H1 (cell line): ENCODE results near the gene PPIL4. TPM values are rescaled to one million over a fixed set of nuclear protein-coding genes. Genes with fewer than 3 reads are reported as not detected.
A peak's percentile ranks its signal among the peaks of the same experiment; 100 is the strongest.

Experiments used
- CTCF ChIA-PET: fragments of 300-600 bp; sonication (Branson Sonifier 250); formaldehyde crosslinking; loops from one replicate; lab custom pipeline; 2021; ENCODE audit not compliant: partially characterized antibody; lab: Charles Lee
- POLR2A ChIA-PET: fragments of 300-600 bp; sonication (Branson Sonifier 250); formaldehyde crosslinking; loops from one replicate; lab custom pipeline; 2021; ENCODE audit warnings: inconsistent platforms; ENCODE audit not compliant: partially characterized antibody; lab: Charles Lee
- DNase-seq, 2 experiments: peaks; one replicate each; pipeline versions ENCODE4 v3.0.0 to v3.0.0-alpha.2; 2010 to 2022; ENCODE audit warnings: low spot score in 2 of 2, low read depth in 1 of 2, mixed read lengths in 1 of 2
- FAIRE-seq: peaks from 2 replicates; lab custom pipeline; 2011; peaks lifted over from hg19 to GRCh38; lab: Jason Lieb, UNC
- H2AFZ ChIP-seq: 2 replicates; pipeline ENCODE4 v1.8.1; 2012; ENCODE audit warnings: low read length, inconsistent platforms
- H2AK5ac ChIP-seq: 2 replicates; pipeline ENCODE4 v1.6.1; 2013; ENCODE audit warnings: low read depth, low read length
- H2BK120ac ChIP-seq: replicated peaks from 2 replicates; pipeline ENCODE3; 2013; ENCODE audit warnings: low read depth, low read length, inconsistent platforms
- H2BK12ac ChIP-seq: 2 replicates; pipeline ENCODE4 v1.6.1; 2013; ENCODE audit warnings: low read depth, low read length
- H2BK15ac ChIP-seq: 2 replicates; pipeline ENCODE4 v1.6.1; 2013; ENCODE audit warnings: low read length
- H2BK20ac ChIP-seq: 2 replicates; pipeline ENCODE4 v1.6.1; 2013; ENCODE audit warnings: low read length
- H2BK5ac ChIP-seq: 2 replicates; pipeline ENCODE4 v1.6.1; 2013; ENCODE audit warnings: low read depth, low read length
- H3K14ac ChIP-seq: 2 replicates; pipeline ENCODE4 v1.6.1; 2013; ENCODE audit warnings: inconsistent platforms; ENCODE audit not compliant: insufficient read length
- H3K18ac ChIP-seq: 2 replicates; pipeline ENCODE4 v1.6.1; 2013; ENCODE audit warnings: low read length; ENCODE audit errors: extremely low read depth
- H3K23ac ChIP-seq: 2 replicates; pipeline ENCODE4 v1.6.1; 2013; ENCODE audit warnings: inconsistent platforms; ENCODE audit not compliant: insufficient read length
- H3K23me2 ChIP-seq: 2 replicates; pipeline ENCODE4 v1.6.1; 2013; ENCODE audit warnings: low read depth, low read length
- H3K27ac ChIP-seq: 2 replicates; pipeline ENCODE4 v1.6.1; 2011; ENCODE audit warnings: low read depth, low read length, inconsistent platforms
- H3K27me3 ChIP-seq, 4 experiments: replicated peaks in 1 of 4; 1 replicate in 1 of 4; 2 replicates in 3 of 4; pipeline versions ENCODE4 v1.6.1 to v1.8.1; 2011 to 2013; ENCODE audit warnings: low read length in 3 of 4, mild to moderate bottlenecking in 3 of 4, inconsistent platforms in 2 of 4, mixed read lengths in 2 of 4, moderate library complexity in 1 of 4; ENCODE audit not compliant: control insufficient read depth in 3 of 4, insufficient read depth in 3 of 4; ENCODE audit errors: extremely low read depth in 1 of 4
- H3K36me3 ChIP-seq, 4 experiments: 2 replicates each; pipeline versions ENCODE4 v1.6.1 to v1.8.1; 2011 to 2013; ENCODE audit warnings: mild to moderate bottlenecking in 4 of 4, low read length in 3 of 4, moderate library complexity in 2 of 4, control low read depth in 1 of 4, inconsistent platforms in 1 of 4; ENCODE audit not compliant: insufficient read depth in 4 of 4, control insufficient read depth in 2 of 4
- H3K4ac ChIP-seq: replicated peaks from 2 replicates; pipeline ENCODE3; 2013; ENCODE audit warnings: low read length, low read depth, mixed read lengths, inconsistent platforms; ENCODE audit not compliant: insufficient read length
- H3K4me1 ChIP-seq, 4 experiments: replicated peaks in 1 of 4; 1 replicate in 1 of 4; 2 replicates in 3 of 4; pipeline versions ENCODE4 v1.6.1 to v1.8.1; 2011 to 2013; ENCODE audit warnings: low read length in 3 of 4, inconsistent platforms in 2 of 4, mixed read lengths in 1 of 4; ENCODE audit not compliant: insufficient read depth in 4 of 4, control insufficient read depth in 3 of 4
- H3K4me2 ChIP-seq, 2 experiments: 2 replicates each; pipeline versions ENCODE4 v1.6.1 to v1.8.1; 2011 to 2013; ENCODE audit warnings: low read depth in 2 of 2, low read length in 2 of 2, control low read depth in 1 of 2, inconsistent platforms in 1 of 2, mild to moderate bottlenecking in 1 of 2; ENCODE audit not compliant: insufficient read depth in 1 of 2
- H3K4me3 ChIP-seq, 4 experiments: fragments of 200-600, 300-600 bp in 1 of 4; sonication (generic), shearing (Covaris generic), sonication (Bioruptor Twin) in 1 of 4; 2 replicates each; pipeline versions ENCODE4 v1.5.1 to v1.8.1; 2011 to 2016; ENCODE audit warnings: low read length in 4 of 4, low read depth in 3 of 4, control low read depth in 2 of 4, inconsistent platforms in 2 of 4, mild to moderate bottlenecking in 2 of 4, mixed read lengths in 1 of 4, moderate library complexity in 1 of 4; ENCODE audit not compliant: insufficient read depth in 2 of 4; ENCODE audit errors: extremely low read depth in 1 of 4
- H3K56ac ChIP-seq: replicated peaks from 2 replicates; pipeline ENCODE3; 2013; ENCODE audit warnings: low read depth, mild to moderate bottlenecking, mixed read lengths, low read length, inconsistent platforms; ENCODE audit not compliant: insufficient read length
- H3K79me1 ChIP-seq: 2 replicates; pipeline ENCODE4 v1.6.1; 2013; ENCODE audit warnings: low read depth, low read length, control low read depth
- H3K79me2 ChIP-seq, 2 experiments: 2 replicates each; pipeline versions ENCODE4 v1.6.1 to v1.8.1; 2012 to 2013; ENCODE audit warnings: low read length in 2 of 2, mild to moderate bottlenecking in 2 of 2, inconsistent platforms in 1 of 2; ENCODE audit not compliant: insufficient read depth in 2 of 2, control insufficient read depth in 1 of 2
- H3K9ac ChIP-seq, 4 experiments: replicated peaks in 1 of 4; 1 replicate in 1 of 4; 2 replicates in 3 of 4; pipeline versions ENCODE4 v1.6.1 to v1.8.1; 2011 to 2013; ENCODE audit warnings: low read depth in 3 of 4, low read length in 3 of 4, control low read depth in 2 of 4, mild to moderate bottlenecking in 2 of 4, moderate library complexity in 2 of 4, inconsistent platforms in 1 of 4; ENCODE audit errors: extremely low read depth in 1 of 4
- H3K9me3 ChIP-seq, 2 experiments: 2 replicates each; pipeline versions ENCODE4 v1.6.1 to v1.8.1; 2012 to 2013; ENCODE audit warnings: mild to moderate bottlenecking in 2 of 2, moderate library complexity in 2 of 2, control low read depth in 1 of 2, inconsistent platforms in 1 of 2, low read depth in 1 of 2, low read length in 1 of 2, mixed read lengths in 1 of 2; ENCODE audit not compliant: insufficient read depth in 2 of 2
- H4K20me1 ChIP-seq, 2 experiments: replicated peaks in 1 of 2; 2 replicates each; pipeline versions ENCODE3 to v1.8.1; 2011 to 2013; ENCODE audit warnings: inconsistent platforms in 2 of 2, low read length in 2 of 2, mild to moderate bottlenecking in 1 of 2; ENCODE audit not compliant: insufficient read depth in 2 of 2, control insufficient read depth in 1 of 2
- H4K5ac ChIP-seq: 2 replicates; pipeline ENCODE4 v1.6.1; 2013; ENCODE audit warnings: low read length, low read depth, mixed read lengths, inconsistent platforms; ENCODE audit not compliant: insufficient read length
- H4K8ac ChIP-seq: 2 replicates; pipeline ENCODE4 v1.8.0; 2013; ENCODE audit warnings: mild to moderate bottlenecking, moderate library complexity, low read length, inconsistent platforms; ENCODE audit not compliant: insufficient read depth; ENCODE audit errors: extremely low read depth
- H4K91ac ChIP-seq: replicated peaks from 2 replicates; pipeline ENCODE3; 2013; ENCODE audit warnings: low read length, mixed read lengths, inconsistent platforms; ENCODE audit not compliant: insufficient read length
- ASH2L ChIP-seq: fragments of 200-600, 300-600 bp; sonication (generic); IDR thresholded peaks from one replicate; pipeline ENCODE4 v1.7.1; 2017; ENCODE audit warnings: low read length
- BCL11A ChIP-seq, 2 experiments: IDR thresholded peaks; one replicate each; pipeline ENCODE4 v1.6.1; 2011; ENCODE audit warnings: low read depth in 2 of 2, low read length in 2 of 2, mild to moderate bottlenecking in 2 of 2
- CREB1 ChIP-seq: IDR thresholded peaks from 2 replicates; pipeline ENCODE4 v1.6.1; 2012; ENCODE audit warnings: inconsistent platforms
- EGR1 ChIP-seq: IDR thresholded peaks from 2 replicates; pipeline ENCODE4 v1.6.1; 2011; ENCODE audit warnings: low read depth, low read length, borderline replicate concordance
- JUND ChIP-seq: IDR thresholded peaks from 2 replicates; pipeline ENCODE4 v1.6.1; 2011; ENCODE audit warnings: mild to moderate bottlenecking, improper control_type of control experiment, low read length
- KDM4A ChIP-seq: IDR thresholded peaks from one replicate; pipeline ENCODE4 v1.7.1; 2012; ENCODE audit warnings: low read depth, mild to moderate bottlenecking, moderate library complexity, low read length, inconsistent platforms; ENCODE audit not compliant: severe bottlenecking
- MAFK ChIP-seq: IDR thresholded peaks from 2 replicates; pipeline ENCODE4 v1.6.1; 2012; ENCODE audit warnings: low read depth, mild to moderate bottlenecking, improper control_type of control experiment, low read length
- NRF1 ChIP-seq: IDR thresholded peaks from 2 replicates; pipeline ENCODE4 v1.6.1; 2011; ENCODE audit warnings: mild to moderate bottlenecking, low read depth, low read length, improper control_type of control experiment
- POLR2AphosphoS5 ChIP-seq: IDR thresholded peaks from 2 replicates; pipeline ENCODE4 v1.6.1; 2011; ENCODE audit warnings: low read depth, low read length
- RBBP5 ChIP-seq: IDR thresholded peaks from 2 replicates; pipeline ENCODE4 v1.7.1; 2012; ENCODE audit warnings: low read depth, mild to moderate bottlenecking, inconsistent platforms, low read length, moderate library complexity, borderline replicate concordance
- SAP30 ChIP-seq: fragments of 300-600 bp; sonication (generic); IDR thresholded peaks from 2 replicates; pipeline ENCODE4 v1.7.1; 2012; ENCODE audit warnings: low read length, moderate library complexity, mild to moderate bottlenecking, inconsistent platforms; ENCODE audit not compliant: insufficient read depth, insufficient replicate concordance
- SIRT6 ChIP-seq: IDR thresholded peaks from one replicate; pipeline ENCODE4 v1.7.1; 2012; ENCODE audit warnings: low read length, inconsistent platforms
- TAF1 ChIP-seq: IDR thresholded peaks from 2 replicates; pipeline ENCODE4 v1.6.1; 2011; ENCODE audit warnings: mild to moderate bottlenecking, low read depth, low read length
- TAF7 ChIP-seq: optimal IDR thresholded peaks from 2 replicates; pipeline ENCODE3; 2011; ENCODE audit warnings: low read depth, mild to moderate bottlenecking, inconsistent platforms, low read length, moderate library complexity, borderline replicate concordance
- WGBS, 2 experiments: shearing (Covaris generic) in 1 of 2; methylation state at CpG; one replicate each; pipeline versions ENCODE4 v1.1.6 to v1.1.7; 2013 to 2015; ENCODE audit warnings: low lambda C conversion rate in 2 of 2, mixed read lengths in 2 of 2, inconsistent platforms in 1 of 2, low coverage in 1 of 2, missing lambda C conversion rate in 1 of 2; ENCODE audit not compliant: insufficient replicate concordance in 2 of 2, insufficient coverage in 1 of 2, insufficient read length in 1 of 2; ENCODE audit errors: extremely low coverage in 1 of 2, missing lambda C conversion rate in 1 of 2; 5-methylcytosine and 5-hydroxymethylcytosine counted together
- polyA plus RNA-seq, 7 experiments: library from polyadenylated mRNA; depleted of rRNA in 3 of 7; stranded (reverse) in 5 of 7; unstranded in 2 of 7; fragments of >200 nt in 5 of 7; fragments of 200-250 nt in 2 of 7; gene quantifications; 1 replicate in 5 of 7; 2 replicates in 1 of 7; 4 replicates in 1 of 7; pipeline versions ENCODE4 v1.2.1 to v1.2.3, GENCODE V29; 2011 to 2013; ENCODE audit warnings: missing spikeins in 2 of 7, mixed read lengths in 2 of 7
- total RNA-seq: library from RNA; stranded (reverse); fragmentation: NEBNext Ultra II Directional; extraction: Animal tissue kit (Norgen Biotek cat#: 25700); gene quantifications from 2 replicates; pipeline ENCODE4 v1.2.1, GENCODE V29; 2021

PPIL4 gene
- total and polyA plus RNA-seq, 2 of the 8 experiments (the other 6 are each of a cell fraction or from before 2014, with no cell fraction given): 2.0 to 33.2 TPM

DNA sequence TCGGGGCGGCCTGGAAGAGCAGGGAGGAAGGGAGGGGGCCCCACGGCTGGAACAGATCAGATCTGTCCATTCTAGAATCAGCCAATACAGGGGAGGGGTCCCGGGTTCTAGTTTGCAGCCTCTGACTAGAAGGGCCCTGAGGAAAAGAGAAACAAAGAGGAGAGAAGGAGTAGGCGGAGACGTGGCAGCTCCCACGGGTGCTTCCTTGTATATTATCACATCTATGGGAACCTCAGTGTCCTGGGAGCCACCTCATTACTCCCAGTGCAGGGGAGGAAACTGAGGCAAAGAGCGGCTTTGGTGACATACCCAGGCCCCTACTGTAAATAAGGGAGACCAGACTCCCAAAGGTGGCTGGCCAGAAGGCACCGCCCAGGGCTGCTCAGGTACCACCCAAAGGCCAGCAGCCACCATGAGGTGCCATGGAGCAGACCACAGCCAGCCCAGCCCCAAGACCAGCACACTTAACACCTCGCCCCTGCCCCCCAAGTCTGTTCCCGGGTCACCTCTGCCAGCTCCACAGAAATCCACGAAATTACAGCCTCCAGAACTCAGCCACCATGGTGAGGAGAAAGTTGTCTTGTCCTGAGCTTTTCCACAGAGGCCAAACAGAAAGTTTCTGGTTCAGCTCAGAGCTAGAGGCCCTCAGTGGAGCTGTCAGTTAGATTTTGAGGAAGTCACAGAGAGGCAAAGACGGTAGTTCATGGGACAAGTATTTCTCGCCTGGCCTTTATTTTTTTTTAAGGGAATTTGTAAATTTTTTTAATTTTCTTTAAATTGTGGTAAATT lies 63.1 kb downstream of the PPIL4 start:
- Histone ChIP-seq H3K9ac (no peak overlapping the region), H2BK15ac (no peak overlapping the region), H2AFZ (no peak overlapping the region), H4K8ac (peak overlapping the region; percentile 32; the same call in 1 of the 2 replicates), H2BK12ac (no peak overlapping the region), H3K79me2 (no peaks in the 10 kb centered on the region), H3K4ac (no peak overlapping the region), H2BK5ac (no peak overlapping the region), H3K56ac (no peak overlapping the region), H3K79me1 (no peaks in the 10 kb centered on the region), H3K27me3 (no peaks in the 10 kb centered on the region), H2BK120ac (no peak overlapping the region), H2AK5ac (no peak overlapping the region), H3K23me2 (peaks cover 2% of the 10 kb centered on the region; the same call in 1 of the 2 replicates), H3K14ac (no peak overlapping the region), H3K4me3 (no peak overlapping the region), H3K18ac (no peak overlapping the region), H3K4me2 (no peak overlapping the region), H4K91ac (no peak overlapping the region), H2BK20ac (no peak overlapping the region), H4K20me1 (no peaks in the 10 kb centered on the region), H3K4me1 (peaks cover 0 to 4% (median under 1%) of the 10 kb centered on the region in 4 experiments; a peak in 2 of 7 replicates), H4K5ac (no peak overlapping the region), H3K9me3 (no peaks in the 10 kb centered on the region), H3K27ac (no peak overlapping the region), H3K23ac (no peak overlapping the region), H3K36me3 (no peaks in the 10 kb centered on the region)
- DNase-seq (no peak), FAIRE-seq (no peak)
- WGBS, 2 experiments: 84% methylated on average over 13 of the region's 14 CpGs; no CpG with 5 or more reads in 1 of the 2 experiments
- TF ChIP-seq CREB1 (no peak), TAF1 (no peak), NRF1 (no peak), KDM4A (no peak), SIRT6 (no peak), POLR2AphosphoS5 (no peak), SAP30 (no peak), MAFK (no peak), TAF7 (no peak), BCL11A (IDR thresholded peaks at IDR 0.05; ENCODE audit: low read depth in 2 of 2, low read length in 2 of 2) (no peak), JUND (no peak), ASH2L (no peak), EGR1 (no peak), RBBP5 (no peak)
- ChIA-PET CTCF (interaction anchor here (0.6 to 1.6 kb wide), 4 partner anchors 9 to 51 kb away, joined by 3 to 8 read pairs (median 3); no protein-coding TSS in a partner anchor), POLR2A (interaction anchor here (0.6 to 0.7 kb wide), 2 partner anchors 35 to 200 kb away, joined by 3 read pairs; no protein-coding TSS in a partner anchor)
